Ramos (cell line): ENCODE results near the gene TMEM178B.
"Not testable (repeated sequence)": the region's sequence is repeated elsewhere in the genome, so short reads cannot be mapped to it uniquely, and the experiment has no call there.

Experiments
- in situ Hi-C: fragments of 300-500 bp; cut with MboI; formaldehyde crosslinking; loops from one replicate; pipeline ENCODE4 v1.14.3; 2022; ENCODE audit warnings: low sequenced_read_pairs; ENCODE audit not compliant: unreplicated experiment

TMEM178B gene

GRCh38 chr7:141132671-141133070 lies 58.8 kb downstream of the TMEM178B start:
- in situ Hi-C loops = no loop called here

- in situ Hi-C loops = no loop called here
Observed at GRCh38 chr7:141133646-141134045, 59.8 kb downstream of the TMEM178B start.

- in situ Hi-C loops = no loop called here
Observed at GRCh38 chr7:141142058-141142457, 68.2 kb downstream of the TMEM178B start.

GRCh38 chr7:141144921-141145629 lies 71.2 kb downstream of the TMEM178B start:
- in situ Hi-C loops = no loop called here

- in situ Hi-C loops = no loop called here
Observed at GRCh38 chr7:141145630-141145982, 71.7 kb downstream of the TMEM178B start.

GRCh38 chr7:141147482-141147881 lies 73.6 kb downstream of the TMEM178B start:
- in situ Hi-C loops = no loop called here

- in situ Hi-C loops = no loop called here
Observed at GRCh38 chr7:141150465-141150864, 76.6 kb downstream of the TMEM178B start.

- in situ Hi-C loops = no loop called here
Observed at GRCh38 chr7:141151746-141152145, 77.9 kb downstream of the TMEM178B start.

- in situ Hi-C loops = no loop called here
Observed at GRCh38 chr7:141153231-141153630, 79.4 kb downstream of the TMEM178B start.

- in situ Hi-C loops = no loop called here
Observed at GRCh38 chr7:141154131-141154732, 80.4 kb downstream of the TMEM178B start.

- in situ Hi-C loops = no loop called here
Observed at GRCh38 chr7:141156407-141156806, 82.5 kb downstream of the TMEM178B start.

- in situ Hi-C loops = no loop called here
Observed at GRCh38 chr7:141157138-141157765, 83.4 kb downstream of the TMEM178B start.

- in situ Hi-C loops = no loop called here
Observed at GRCh38 chr7:141158561-141158960, 84.7 kb downstream of the TMEM178B start.

- in situ Hi-C loops = no loop called here
Observed at GRCh38 chr7:141160246-141160860, 86.5 kb downstream of the TMEM178B start.

GRCh38 chr7:141161550-141162535 lies 88.0 kb downstream of the TMEM178B start:
- in situ Hi-C loops = no loop called here

- in situ Hi-C loops = no loop called here
Observed at GRCh38 chr7:141165521-141165920, 91.7 kb downstream of the TMEM178B start.

GRCh38 chr7:141166926-141167325 lies 93.1 kb downstream of the TMEM178B start:
- in situ Hi-C loops = no loop called here

GRCh38 chr7:141167381-141167964 lies 93.6 kb downstream of the TMEM178B start:
- in situ Hi-C loops = no loop called here

GRCh38 chr7:141169157-141169556 lies 95.3 kb downstream of the TMEM178B start:
- in situ Hi-C loops = not testable (repeated sequence)

- in situ Hi-C loops = not testable (repeated sequence)
Observed at GRCh38 chr7:141175728-141176127, 101.9 kb downstream of the TMEM178B start.
